Stomach (tissue), 9 donors: ENCODE measurements around the gene NR2E3. TPM values are rescaled to one million over a fixed set of nuclear protein-coding genes. Genes with fewer than 3 reads are reported as not detected.
A peak's percentile ranks its signal among the peaks of the same experiment; 100 is the strongest.

ENCODE experiments used
- DNase-seq, 2 donors: peaks; one replicate each; pipeline versions ENCODE4 v3.0.0 to v3.0.0-alpha.2; 2013 to 2019
- H3K27ac ChIP-seq, 5 donors: fragments of 200-600 bp in 4 of 5; sonication (generic) in 4 of 5; one replicate each; pipeline ENCODE4 v1.5.1; 2013 to 2019; ENCODE audit warnings: mild to moderate bottlenecking in 1 of 5, moderate library complexity in 1 of 5
- H3K27me3 ChIP-seq, 3 donors: fragments of 200-600 bp; sonication (generic); one replicate each; pipeline ENCODE4 v1.5.1; 2017 to 2019; ENCODE audit warnings: mixed run types in 1 of 3
- H3K36me3 ChIP-seq, 4 donors: fragments of 200-600 bp; sonication (generic); 1 replicate in 3 of 4; 2 replicates in 1 of 4; pipeline ENCODE4 v1.5.1; 2016 to 2019
- H3K4me1 ChIP-seq, 4 donors: fragments of 200-600 bp; sonication (generic); one replicate each; pipeline ENCODE4 v1.5.1; 2016 to 2019
- H3K4me3 ChIP-seq, 4 donors: fragments of 200-600 bp; sonication (generic) in 3 of 4; one replicate each; pipeline ENCODE4 v1.5.1; 2016 to 2019; ENCODE audit warnings: mild to moderate bottlenecking in 1 of 4
- H3K9me3 ChIP-seq, 4 donors: fragments of 200-600 bp; sonication (generic); one replicate each; pipeline ENCODE4 v1.5.1; 2016 to 2019
- CTCF ChIP-seq, 7 experiments: fragments of 450-650 bp in 4 of 7; fragments of 200-600 bp in 3 of 7; sonication (generic) in 3 of 7; IDR thresholded peaks; one replicate each; pipeline ENCODE4 v1.5.1; 2016 to 2019; ENCODE audit warnings: antibody characterized with exemption in 7 of 7, control low read depth in 2 of 7, mild to moderate bottlenecking in 1 of 7
- EP300 ChIP-seq: sonication (generic); formaldehyde crosslinking; IDR thresholded peaks from one replicate; pipeline ENCODE4 v1.6.1; 2017; ENCODE audit warnings: antibody characterized with exemption
- POLR2A ChIP-seq, 4 donors: fragments of 450-650 bp; IDR thresholded peaks; one replicate each; pipeline ENCODE4 v1.6.1; 2016; ENCODE audit warnings: antibody characterized with exemption in 4 of 4, control low read depth in 2 of 4, mild to moderate bottlenecking in 1 of 4, moderate library complexity in 1 of 4
- POLR2AphosphoS5 ChIP-seq, 3 donors: sonication (generic); formaldehyde crosslinking; IDR thresholded peaks; one replicate each; pipeline ENCODE4 v1.6.1; 2016; ENCODE audit warnings: antibody characterized with exemption in 3 of 3
- WGBS, 5 donors: extraction: QIAGEN DNeasy Blood & Tissue Kit in 3 of 5; methylation state at CpG; one replicate each; pipeline versions ENCODE4 v1.1.5 to v1.1.7; 2013 to 2018; 5-methylcytosine and 5-hydroxymethylcytosine counted together
- intact Hi-C: fragments of 100-400 bp; cut with DNase I; formaldehyde crosslinking; loops from one replicate; pipeline ENCODE4 v1.15.1; 2023; ENCODE audit warnings: low total_unique reads
- polyA plus RNA-seq, 3 donors: library from polyadenylated mRNA; stranded (reverse); fragments of 200-250 nt; gene quantifications; one replicate each; pipeline ENCODE4 v1.2.3, GENCODE V29; 2013
- total RNA-seq, 5 donors: library from RNA; depleted of rRNA; stranded (reverse); fragments of >200 nt; gene quantifications; one replicate each; pipeline versions ENCODE4 v1.1.0 to v1.2.3, GENCODE V29; 2014 to 2016
- donor health status: healthy with polysubstance abuse.
- donor health status: Bipolar disorder and iron deficiency.
- donor health status: healthy.

The NR2E3 gene
- total and polyA plus RNA-seq, 8 donors = 0.25 to 1.3 (median 0.53) TPM; not detected in 4

- DNase-seq = peak in 1 of 2 donors; percentile 53
- H3K27me3 ChIP-seq = no peaks in the 10 kb centered on the region
- no peaks in the 10 kb centered on the region for H3K4me1 ChIP-seq
- intact Hi-C loops = no loop called here
- WGBS, 5 donors = 50 to 73% (median 58%) methylated on average over 2 of the region's 2 CpGs
- H3K9me3 ChIP-seq = no peaks in the 10 kb centered on the region
- TF ChIP-seq POLR2A (IDR thresholded peaks at IDR 0.05) (no peak), POLR2AphosphoS5 (IDR thresholded peaks at IDR 0.05) (no peak)
- H3K4me3 ChIP-seq = no peak overlapping the region
- no peaks in the 10 kb centered on the region for H3K36me3 ChIP-seq
- no peak overlapping the region for H3K27ac ChIP-seq
These were observed 17.8 kb upstream of the NR2E3 start for GRCh38 chr15:71792521-71792920.

- no peak overlapping the region for H3K27ac ChIP-seq
- intact Hi-C loops = no loop called here
- DNase-seq = no peak
- no peaks in the 10 kb centered on the region for H3K36me3 ChIP-seq
- H3K27me3 ChIP-seq = no peaks in the 10 kb centered on the region
- 72 to 86% (median 77%) methylated on average over 6 of the region's 6 CpGs for WGBS, 5 donors
- no peaks in the 10 kb centered on the region for H3K9me3 ChIP-seq
- TF ChIP-seq EP300 (no peak), CTCF (IDR thresholded peaks at IDR 0.05) (no peak), POLR2AphosphoS5 (IDR thresholded peaks at IDR 0.05) (no peak), POLR2A (IDR thresholded peaks at IDR 0.05) (no peak)
- H3K4me1 ChIP-seq = peaks cover 0 to 5% (median 2%) of the 10 kb centered on the region in 4 donors
- H3K4me3 ChIP-seq = no peak overlapping the region
These were observed 11.7 kb upstream of the NR2E3 start for GRCh38 chr15:71798641-71799040.

GRCh38 chr15:71800190-71800589 is 10.2 kb upstream of the NR2E3 start:
- intact Hi-C loops = loop anchor here (10.0 kb wide), 1 partner anchor 55 kb away; no protein-coding TSS in a partner anchor
- 90 to 93% (median 90%) methylated on average over 3 of the region's 3 CpGs for WGBS, 5 donors

GRCh38 chr15:71800835-71801745 is 9.3 kb upstream of the NR2E3 start:
- no peak overlapping the region for H3K27ac ChIP-seq
- H3K4me3 ChIP-seq = no peak overlapping the region
- WGBS, 5 donors = 54 to 64% (median 57%) methylated on average over 16 to 17 of the region's 17 CpGs
- peaks cover 0 to 5% (median 2%) of the 10 kb centered on the region in 4 donors for H3K4me1 ChIP-seq
- no peaks in the 10 kb centered on the region for H3K27me3 ChIP-seq
- no peaks in the 10 kb centered on the region for H3K36me3 ChIP-seq
- H3K9me3 ChIP-seq = no peaks in the 10 kb centered on the region
- DNase-seq = peak; percentile 43 to 87
- intact Hi-C loops = loop anchor here (10.0 kb wide), 1 partner anchor 56 kb away; no protein-coding TSS in a partner anchor
- TF ChIP-seq CTCF (IDR thresholded peaks at IDR 0.05) (peak in 5 of 7 experiments; percentile 75 to 86 (median 80)), POLR2A (IDR thresholded peaks at IDR 0.05) (no peak), EP300 (no peak), POLR2AphosphoS5 (IDR thresholded peaks at IDR 0.05) (peak in 1 of 3 donors; percentile 25)

More at GRCh38 chr15:71800190-71800589, 10.2 kb upstream of the NR2E3 start:
- Histone ChIP-seq H3K4me1 (peaks cover 0 to 5% (median 2%) of the 10 kb centered on the region in 4 donors), H3K4me3 (no peak overlapping the region), H3K27ac (no peak overlapping the region), H3K9me3 (no peaks in the 10 kb centered on the region), H3K36me3 (no peaks in the 10 kb centered on the region), H3K27me3 (no peaks in the 10 kb centered on the region)
- DNase-seq = no peak
- TF ChIP-seq EP300 (no peak), CTCF (IDR thresholded peaks at IDR 0.05) (no peak), POLR2A (IDR thresholded peaks at IDR 0.05) (no peak), POLR2AphosphoS5 (IDR thresholded peaks at IDR 0.05) (no peak)
